ENCODE results near the gene WHRN. TPM values are rescaled to one million over a fixed set of nuclear protein-coding genes. Genes with fewer than 3 reads are reported as not detected.
A peak's percentile ranks its signal among the peaks of the same experiment; 100 is the strongest.

The WHRN gene
- total RNA-seq, 2 experiments from 2014 or later: 0.64 to 1.2 TPM

- Mint-ChIP-seq H3K27ac (no peak overlapping the region), H3K4me3 (no peak overlapping the region), H3K4me1 (peaks cover 5% of the 10 kb centered on the region), H3K36me3 (ENCODE audit: low read depth) (no peaks in the 10 kb centered on the region), H3K27me3 (peaks cover 29% of the 10 kb centered on the region), H3K9me3 (no peaks in the 10 kb centered on the region)
- CTCF ChIA-PET: interaction anchor here (0.6 to 1.4 kb wide), 3 partner anchors 10 to 92 kb away, joined by 3 read pairs; no protein-coding TSS in a partner anchor
- DNase-seq: no peak
- POLR2A ChIA-PET: no interaction called here
These were observed 7.4 kb downstream of the WHRN start for GRCh38 chr9:114497727-114498382.

- DNase-seq: no peak
- ChIA-PET CTCF (interaction anchor here (0.6 to 1.4 kb wide), 4 partner anchors 9 to 113 kb away, joined by 3 read pairs; no protein-coding TSS in a partner anchor), POLR2A (no interaction called here)
- H3K4me1 Mint-ChIP-seq: peaks cover 5% of the 10 kb centered on the region
- peaks cover 23% of the 10 kb centered on the region for H3K27me3 Mint-ChIP-seq
- no peaks in the 10 kb centered on the region for H3K36me3 Mint-ChIP-seq (ENCODE audit: low read depth)
- H3K9me3 Mint-ChIP-seq: no peaks in the 10 kb centered on the region
- H3K4me3 Mint-ChIP-seq: no peak overlapping the region
- H3K27ac Mint-ChIP-seq: no peak overlapping the region
These were observed 8.0 kb downstream of the WHRN start for GRCh38 chr9:114497236-114497635.

DNA sequence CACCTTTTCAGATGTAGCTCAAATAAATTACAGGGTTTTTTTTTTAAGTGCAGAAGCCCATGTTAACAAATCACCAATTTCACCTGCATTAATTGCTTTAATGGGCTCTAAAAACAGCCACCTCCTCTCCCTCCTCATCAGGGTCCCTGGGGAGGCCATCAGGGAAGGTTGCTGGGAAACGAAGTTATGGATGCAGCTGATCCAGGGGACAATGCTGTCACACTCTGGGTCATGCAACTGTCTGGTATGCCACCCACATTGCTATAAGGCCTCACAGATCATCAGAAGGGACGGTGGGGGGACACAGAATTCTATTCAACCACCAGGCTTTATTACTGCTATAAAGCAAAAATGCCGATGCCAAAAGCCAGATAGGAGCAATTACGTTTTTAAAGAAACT is 9.3 kb downstream of the WHRN start:
- CTCF ChIA-PET: interaction anchor here (0.6 to 0.9 kb wide), 2 partner anchors 91 to 1320 kb away, joined by 3 read pairs; partner anchors contain the start of gene ATP6V1G1
- H3K9me3 Mint-ChIP-seq: no peaks in the 10 kb centered on the region
- POLR2A ChIA-PET: no interaction called here
- DNase-seq: no peak
- no peaks in the 10 kb centered on the region for H3K36me3 Mint-ChIP-seq (ENCODE audit: low read depth)
- H3K4me3 Mint-ChIP-seq: no peak overlapping the region
- peaks cover 16% of the 10 kb centered on the region for H3K27me3 Mint-ChIP-seq
- no peak overlapping the region for H3K27ac Mint-ChIP-seq
- peaks cover 5% of the 10 kb centered on the region for H3K4me1 Mint-ChIP-seq

DNA sequence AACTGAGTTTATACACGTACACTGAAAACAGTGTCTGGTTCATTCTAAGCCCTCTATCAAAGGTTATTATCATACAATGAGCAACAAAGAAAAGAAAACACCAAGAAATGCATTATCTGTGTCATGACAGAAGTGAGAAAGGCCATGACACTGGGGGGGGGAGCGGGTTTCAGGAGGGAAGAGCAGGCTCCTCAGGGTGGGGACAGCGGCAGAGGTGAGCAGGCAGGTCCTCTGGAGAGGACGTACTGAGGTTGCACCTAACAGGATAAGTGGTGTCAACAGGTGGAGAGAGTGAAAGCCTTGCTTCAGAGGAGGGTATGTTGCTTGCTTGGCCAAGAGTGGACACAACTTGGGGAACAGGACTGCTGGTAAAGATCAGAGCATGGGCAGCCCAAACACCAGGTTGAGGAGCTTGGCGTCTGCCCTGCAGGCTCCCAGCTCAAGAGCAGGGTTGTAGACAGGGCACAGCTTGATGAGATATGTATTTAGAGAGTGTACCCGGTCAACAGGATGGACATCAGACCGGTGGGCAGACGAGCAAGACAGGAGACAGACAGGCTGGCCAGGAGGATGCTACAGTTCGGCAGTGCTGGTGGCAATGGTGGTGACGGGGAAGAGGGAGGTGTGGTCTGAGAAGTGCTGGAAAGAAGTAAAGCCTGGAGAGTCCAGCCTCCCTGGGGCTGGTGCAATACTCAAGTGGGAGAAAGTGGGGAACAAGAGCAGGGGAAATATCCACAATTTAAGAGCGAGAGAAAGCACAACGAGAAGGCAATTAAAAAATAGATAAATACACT is 10.3 kb downstream of the WHRN start:
- CTCF ChIA-PET: interaction anchor here (0.6 to 0.9 kb wide), 3 partner anchors 89 to 1319 kb away, joined by 3 read pairs; partner anchors contain the start of gene ATP6V1G1
- H3K4me3 Mint-ChIP-seq: no peak overlapping the region

DNA sequence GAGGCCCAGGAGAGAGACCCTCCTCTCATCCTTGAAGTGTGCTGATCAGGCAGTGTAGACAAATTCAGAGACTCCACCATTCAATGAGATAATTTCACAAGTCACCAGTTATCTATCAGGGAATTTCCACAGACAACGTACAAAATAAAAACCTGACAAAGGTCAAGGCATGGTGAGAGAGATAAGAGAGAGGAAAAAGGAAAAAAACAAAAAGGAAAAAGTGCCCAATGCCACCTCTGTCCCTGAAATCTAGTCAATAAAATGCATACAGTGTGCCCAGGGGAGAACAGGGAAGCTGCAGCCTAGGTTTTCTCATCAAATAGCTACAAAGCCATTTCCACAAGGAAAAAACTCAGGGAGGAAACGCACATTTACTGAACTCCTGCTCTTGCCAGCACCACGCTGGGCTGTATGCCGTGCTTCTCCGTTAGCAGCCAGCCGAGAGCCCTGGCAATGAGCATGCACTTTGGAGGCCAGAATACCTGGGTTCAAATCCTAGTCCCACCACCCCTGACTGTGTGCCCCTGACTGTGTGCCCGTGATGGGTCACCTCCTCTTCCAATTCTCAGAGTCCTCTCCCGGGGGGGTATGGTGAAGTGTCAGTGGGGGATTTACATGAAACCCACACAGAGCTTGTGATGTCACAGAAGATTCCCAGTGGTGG is 11.6 kb downstream of the WHRN start:
- peaks cover 5% of the 10 kb centered on the region for H3K4me1 Mint-ChIP-seq
- ChIA-PET CTCF (no interaction called here), POLR2A (no interaction called here)
- peaks cover 8% of the 10 kb centered on the region for H3K27me3 Mint-ChIP-seq
- H3K36me3 Mint-ChIP-seq (ENCODE audit: low read depth): no peaks in the 10 kb centered on the region
- no peaks in the 10 kb centered on the region for H3K9me3 Mint-ChIP-seq
- no peak overlapping the region for H3K4me3 Mint-ChIP-seq
- no peak for DNase-seq
- no peak overlapping the region for H3K27ac Mint-ChIP-seq

More for the DNA sequence above, 10.3 kb downstream of the WHRN start:
- Mint-ChIP-seq H3K4me1 (peaks cover 5% of the 10 kb centered on the region), H3K27me3 (peaks cover 13% of the 10 kb centered on the region), H3K27ac (no peak overlapping the region), H3K36me3 (ENCODE audit: low read depth) (no peaks in the 10 kb centered on the region), H3K9me3 (no peaks in the 10 kb centered on the region)
- no peak for DNase-seq
- POLR2A ChIA-PET: no interaction called here

GRCh38 chr9:114492991-114493390 is 12.3 kb downstream of the WHRN start:
- Mint-ChIP-seq H3K27me3 (peaks cover 8% of the 10 kb centered on the region), H3K4me1 (peaks cover 5% of the 10 kb centered on the region), H3K9me3 (no peaks in the 10 kb centered on the region), H3K36me3 (ENCODE audit: low read depth) (no peaks in the 10 kb centered on the region), H3K4me3 (no peak overlapping the region), H3K27ac (no peak overlapping the region)
- DNase-seq: no peak
- POLR2A ChIA-PET: no interaction called here
- CTCF ChIA-PET: interaction anchor here (0.6 to 1.4 kb wide), 2 partner anchors 9 to 202 kb away, joined by 3 to 4 read pairs; no protein-coding TSS in a partner anchor

DNA sequence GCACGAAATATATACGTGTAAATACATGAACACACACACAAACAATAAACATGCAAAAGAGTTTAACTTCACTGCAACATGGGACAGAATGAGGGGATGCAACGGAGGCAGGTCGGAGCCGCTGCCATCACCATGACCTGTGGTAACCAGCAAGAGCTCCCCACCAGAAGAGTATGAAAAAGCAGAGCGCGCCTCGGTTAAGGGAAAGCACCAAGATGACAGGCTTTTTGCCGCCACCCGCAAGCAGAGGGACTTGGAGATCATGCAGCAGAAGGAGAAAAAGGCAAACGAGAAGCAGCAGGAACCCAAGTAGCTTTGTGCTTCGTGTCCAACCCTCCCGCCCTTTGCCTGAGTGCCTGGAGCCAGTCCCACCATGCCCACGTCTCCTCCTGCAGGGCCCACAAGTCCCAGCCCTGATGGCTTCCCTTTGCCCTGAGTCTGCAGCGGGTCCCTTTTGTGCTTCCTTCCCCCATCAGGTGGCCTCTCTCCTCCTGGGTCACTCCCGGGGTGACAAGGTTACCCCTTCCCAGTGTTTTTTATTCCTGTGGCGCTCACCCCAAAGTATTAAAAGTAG is 13.8 kb downstream of the WHRN start:
- POLR2A ChIA-PET: no interaction called here
- H3K4me1 Mint-ChIP-seq: peaks cover 7% of the 10 kb centered on the region

GRCh38 chr9:114489928-114490327 is 15.3 kb downstream of the WHRN start:
- Mint-ChIP-seq H3K4me3 (no peak overlapping the region), H3K36me3 (ENCODE audit: low read depth) (no peaks in the 10 kb centered on the region), H3K9me3 (no peaks in the 10 kb centered on the region), H3K4me1 (peaks cover 17% of the 10 kb centered on the region), H3K27ac (no peak overlapping the region), H3K27me3 (peaks cover 3% of the 10 kb centered on the region)
- ChIA-PET POLR2A (no interaction called here), CTCF (no interaction called here)
- DNase-seq: no peak

More for the DNA sequence above, 13.8 kb downstream of the WHRN start:
- DNase-seq: no peak
- CTCF ChIA-PET: interaction anchor here (1.3 to 1.4 kb wide), 2 partner anchors 10 to 12 kb away, joined by 3 read pairs; no protein-coding TSS in a partner anchor
- no peaks in the 10 kb centered on the region for H3K9me3 Mint-ChIP-seq
- H3K27me3 Mint-ChIP-seq: peaks cover 8% of the 10 kb centered on the region
- no peaks in the 10 kb centered on the region for H3K36me3 Mint-ChIP-seq (ENCODE audit: low read depth)
- no peak overlapping the region for H3K4me3 Mint-ChIP-seq
- H3K27ac Mint-ChIP-seq: no peak overlapping the region

DNA sequence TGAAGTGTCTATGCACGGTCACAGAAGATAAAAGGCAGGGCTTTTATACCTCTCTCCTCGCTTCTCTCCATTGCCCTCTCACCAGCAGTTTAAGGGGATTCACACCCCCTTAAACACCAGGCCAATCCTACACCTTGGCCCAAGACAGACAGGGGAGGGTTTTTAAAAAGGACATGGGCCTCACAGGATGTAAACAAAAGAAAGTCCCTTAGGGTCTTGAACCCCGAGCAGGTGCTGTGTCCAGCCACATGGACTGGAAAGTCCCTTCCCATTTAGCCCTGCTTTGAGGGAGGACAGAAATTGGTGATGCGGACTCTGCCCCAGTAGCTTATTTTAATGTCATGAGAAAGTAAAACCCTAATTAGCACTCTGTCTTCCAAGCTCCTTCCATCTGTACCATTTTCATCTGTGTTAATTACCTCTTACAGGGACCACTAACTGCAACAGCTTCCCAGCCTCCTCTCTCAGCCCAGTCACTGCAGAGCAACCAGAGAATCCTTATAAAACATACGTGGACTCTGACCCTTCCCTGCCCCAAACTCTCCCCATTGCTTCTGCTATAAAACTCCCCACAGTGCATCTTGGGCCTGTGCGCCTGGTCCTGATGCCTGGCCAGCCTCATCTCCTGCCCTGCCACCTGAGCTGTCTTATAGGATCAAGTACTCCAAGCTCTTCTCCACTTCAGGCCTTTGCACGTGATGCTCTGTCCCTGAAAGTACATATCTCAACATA is 16.7 kb downstream of the WHRN start:
- H3K4me3 Mint-ChIP-seq: no peak overlapping the region
- DNase-seq: no peak
- H3K9me3 Mint-ChIP-seq: no peaks in the 10 kb centered on the region
- no peaks in the 10 kb centered on the region for H3K36me3 Mint-ChIP-seq (ENCODE audit: low read depth)
- H3K4me1 Mint-ChIP-seq: peaks cover 25% of the 10 kb centered on the region
- no peaks in the 10 kb centered on the region for H3K27me3 Mint-ChIP-seq
- no peak overlapping the region for H3K27ac Mint-ChIP-seq
- ChIA-PET CTCF (interaction anchor here (0.5 to 2.6 kb wide), 6 partner anchors 9 to 165 kb away, joined by 3 to 9 read pairs (median 4); no protein-coding TSS in a partner anchor), POLR2A (no interaction called here)

- Mint-ChIP-seq H3K9me3 (no peaks in the 10 kb centered on the region), H3K4me1 (peaks cover 25% of the 10 kb centered on the region), H3K27ac (no peak overlapping the region), H3K27me3 (no peaks in the 10 kb centered on the region), H3K4me3 (no peak overlapping the region), H3K36me3 (ENCODE audit: low read depth) (no peaks in the 10 kb centered on the region)
- CTCF ChIA-PET: interaction anchor here (0.5 to 2.8 kb wide), 8 partner anchors 10 to 166 kb away, joined by 3 to 9 read pairs (median 4); no protein-coding TSS in a partner anchor
- POLR2A ChIA-PET: no interaction called here
- DNase-seq: peak; percentile 77
These were observed 17.5 kb downstream of the WHRN start for GRCh38 chr9:114487607-114488300.

DNA sequence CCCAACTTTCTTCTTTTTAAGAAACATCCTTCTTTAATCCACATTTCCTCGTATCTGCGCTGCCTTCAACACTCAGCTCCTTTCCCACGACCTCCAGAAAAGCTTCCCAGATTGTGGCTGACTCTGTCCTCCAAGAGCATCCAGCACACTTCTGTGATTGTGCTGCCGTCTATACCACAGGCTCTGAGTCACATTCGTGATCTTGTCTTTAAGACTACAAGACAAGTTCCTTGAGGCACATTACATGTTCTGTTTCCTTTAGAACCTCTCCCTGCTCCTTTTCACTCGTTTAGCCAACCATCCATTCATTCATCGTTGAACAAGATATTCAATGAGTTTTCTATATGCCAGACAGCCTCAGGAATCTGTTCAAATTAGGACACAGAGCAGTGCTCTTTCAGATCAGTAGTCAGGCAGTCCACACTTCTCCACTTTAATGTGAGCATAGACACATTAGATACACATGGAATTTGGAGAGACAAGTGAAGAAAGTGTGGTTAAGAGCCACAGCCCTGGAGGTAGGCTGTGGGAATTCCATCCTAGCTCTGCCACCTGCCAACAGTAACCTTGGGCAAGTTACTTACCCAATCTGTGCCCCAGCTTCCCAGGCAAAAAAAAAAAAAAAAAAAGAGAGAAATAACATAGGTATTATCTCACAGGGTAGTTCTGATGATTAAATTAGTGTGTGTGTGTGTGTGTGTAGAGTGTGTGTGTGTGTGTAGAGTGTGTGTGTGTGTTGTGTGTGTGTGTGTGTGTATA is 18.9 kb downstream of the WHRN start:
- no peaks in the 10 kb centered on the region for H3K36me3 Mint-ChIP-seq (ENCODE audit: low read depth)
- no peak overlapping the region for H3K27ac Mint-ChIP-seq
- no peak overlapping the region for H3K4me3 Mint-ChIP-seq
- no peaks in the 10 kb centered on the region for H3K27me3 Mint-ChIP-seq
- ChIA-PET POLR2A (no interaction called here), CTCF (interaction anchor here (0.6 to 2.8 kb wide), 11 partner anchors 11 to 195 kb away, joined by 3 to 9 read pairs (median 5); no protein-coding TSS in a partner anchor)
- no peaks in the 10 kb centered on the region for H3K9me3 Mint-ChIP-seq
- H3K4me1 Mint-ChIP-seq: peaks cover 27% of the 10 kb centered on the region
- DNase-seq: no peak

All from activated CD4-positive, alpha-beta T cell treated with anti-CD3 and anti-CD28 coated beads, Interleukin-2, amount 10 ng/mL, durations not matched to agents 7 days and 5 days (primary cell).